Ectodermal cell (in vitro differentiated cells): Measurements from ENCODE around the gene TNN.

ENCODE experiments used
- H3K27ac ChIP-seq: 2 replicates; pipeline ENCODE4 v1.7.0; 2013; ENCODE audit warnings: mild to moderate bottlenecking, low read depth, low read length; ENCODE audit not compliant: insufficient read depth, poor library complexity, severe bottlenecking
- H3K27me3 ChIP-seq: 2 replicates; pipeline ENCODE4 v1.7.0; 2013; ENCODE audit warnings: mild to moderate bottlenecking, low read length; ENCODE audit not compliant: insufficient read depth, control insufficient read depth, poor library complexity, severe bottlenecking
- H3K36me3 ChIP-seq: one replicate; pipeline ENCODE4 v1.7.0; 2013; ENCODE audit warnings: low read length; ENCODE audit not compliant: control insufficient read depth, insufficient read depth
- H3K4me1 ChIP-seq: one replicate; pipeline ENCODE4 v1.7.0; 2013; ENCODE audit warnings: low read length; ENCODE audit not compliant: control insufficient read depth, insufficient read depth
- H3K4me3 ChIP-seq: 2 replicates; pipeline ENCODE4 v1.7.0; 2013; ENCODE audit warnings: low read depth, low read length, control low read depth; ENCODE audit not compliant: insufficient read depth
- H3K9me3 ChIP-seq: 2 replicates; pipeline ENCODE4 v1.7.0; 2013; ENCODE audit warnings: mild to moderate bottlenecking, low read length, moderate library complexity; ENCODE audit not compliant: control insufficient read depth
- WGBS, 2 experiments: methylation state at CpG; one replicate each; pipeline ENCODE4 v1.1.7; 2013; ENCODE audit warnings: missing lambda C conversion rate in 2 of 2; 5-methylcytosine and 5-hydroxymethylcytosine counted together

TNN gene

DNA sequence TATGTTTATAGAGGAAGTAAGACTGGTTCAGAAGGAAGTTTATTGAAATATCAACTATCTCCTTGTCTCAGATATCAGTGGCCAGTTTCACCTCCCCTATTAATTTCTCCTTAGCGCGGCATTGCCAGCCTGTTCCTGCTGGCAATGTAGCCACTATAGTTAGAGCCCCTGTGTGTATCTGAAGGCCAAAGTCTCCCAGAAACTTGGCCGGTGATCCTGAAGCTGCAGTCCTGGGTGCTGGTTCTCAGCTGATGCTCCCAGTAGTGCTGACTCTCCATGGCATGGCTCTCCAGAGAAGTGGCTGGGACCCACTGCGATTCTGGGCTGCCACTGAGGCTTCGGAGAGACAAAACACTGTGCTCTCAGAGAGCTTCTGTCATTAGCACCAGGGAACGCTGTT is 59.9 kb downstream of the TNN start:
- H3K27me3 ChIP-seq: no peaks in the 10 kb centered on the region
- H3K4me1 ChIP-seq: no peaks in the 10 kb centered on the region
- H3K4me3 ChIP-seq: no peak overlapping the region
- no peak overlapping the region for H3K27ac ChIP-seq
- no peaks in the 10 kb centered on the region for H3K9me3 ChIP-seq
- WGBS, 2 experiments: 86 to 90% methylated on average over 6 of the region's 6 CpGs
- no peaks in the 10 kb centered on the region for H3K36me3 ChIP-seq

DNA sequence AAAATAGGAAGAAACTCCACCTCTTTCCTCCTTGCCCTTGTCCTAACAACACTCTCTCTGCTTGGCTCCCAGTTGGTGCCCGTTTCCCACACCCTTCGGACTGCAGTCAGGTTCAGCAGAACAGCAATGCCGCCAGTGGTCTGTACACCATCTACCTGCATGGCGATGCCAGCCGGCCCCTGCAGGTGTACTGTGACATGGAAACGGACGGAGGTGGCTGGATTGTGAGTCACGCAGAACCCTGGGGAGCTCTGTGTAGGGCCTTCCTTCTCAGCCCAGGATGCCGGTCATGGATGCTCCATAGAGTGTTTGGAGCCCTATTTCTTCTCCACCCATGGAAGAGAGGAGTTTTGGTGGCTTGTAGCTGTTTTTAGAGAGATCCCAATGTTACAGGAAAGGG is 60.9 kb downstream of the TNN start:
- 89 to 93% methylated on average over 9 of the region's 9 CpGs for WGBS, 2 experiments
- Histone ChIP-seq H3K4me1 (no peaks in the 10 kb centered on the region), H3K4me3 (no peak overlapping the region), H3K27ac (no peak overlapping the region), H3K27me3 (no peaks in the 10 kb centered on the region), H3K36me3 (no peaks in the 10 kb centered on the region), H3K9me3 (no peaks in the 10 kb centered on the region)

DNA sequence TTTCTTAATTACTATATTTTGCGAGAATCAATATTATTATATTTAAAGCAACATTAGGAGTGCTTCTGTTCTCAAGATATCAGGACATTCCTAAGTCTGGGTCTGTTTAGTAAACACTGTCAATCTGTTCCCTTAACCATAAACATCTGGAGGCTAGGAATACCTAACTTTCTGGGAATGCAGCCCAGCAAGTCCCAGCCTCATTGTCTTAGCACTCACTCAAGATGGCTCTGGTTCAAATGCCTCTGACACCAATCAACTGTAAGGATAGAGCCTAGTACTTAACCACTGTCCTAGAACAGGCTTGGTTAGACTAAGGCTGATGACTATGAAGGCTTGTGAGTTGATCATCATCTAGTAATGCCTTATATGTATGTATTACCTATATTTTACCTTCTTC is 61.5 kb downstream of the TNN start:
- Histone ChIP-seq H3K9me3 (no peaks in the 10 kb centered on the region), H3K4me1 (no peaks in the 10 kb centered on the region), H3K27me3 (no peaks in the 10 kb centered on the region), H3K4me3 (no peak overlapping the region), H3K27ac (no peak overlapping the region), H3K36me3 (no peaks in the 10 kb centered on the region)
- no CpG with 5 or more reads among the region's 1 CpG for WGBS, 2 experiments

DNA sequence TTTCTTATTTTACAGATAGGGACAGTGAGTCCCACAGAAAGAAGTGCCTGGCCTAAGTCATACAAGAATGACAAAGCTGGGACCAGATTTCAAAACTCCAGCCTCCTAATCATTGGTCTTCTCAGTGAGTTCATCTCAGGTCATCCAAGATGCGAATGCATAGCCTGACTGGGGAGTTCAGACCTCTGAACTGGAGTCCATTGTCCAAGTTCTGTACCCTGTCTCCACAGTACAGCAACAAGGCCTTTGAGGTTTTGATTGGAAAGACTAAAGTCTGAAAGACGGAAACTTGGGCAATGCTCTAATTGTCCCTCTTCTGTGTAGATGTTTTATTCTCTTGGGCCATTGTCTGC is 62.0 kb downstream of the TNN start:
- Histone ChIP-seq H3K36me3 (no peaks in the 10 kb centered on the region), H3K27me3 (no peaks in the 10 kb centered on the region), H3K4me3 (no peak overlapping the region), H3K9me3 (no peaks in the 10 kb centered on the region), H3K27ac (no peak overlapping the region), H3K4me1 (no peaks in the 10 kb centered on the region)
- 68 to 71% methylated on average over 2 of the region's 2 CpGs for WGBS, 2 experiments

DNA sequence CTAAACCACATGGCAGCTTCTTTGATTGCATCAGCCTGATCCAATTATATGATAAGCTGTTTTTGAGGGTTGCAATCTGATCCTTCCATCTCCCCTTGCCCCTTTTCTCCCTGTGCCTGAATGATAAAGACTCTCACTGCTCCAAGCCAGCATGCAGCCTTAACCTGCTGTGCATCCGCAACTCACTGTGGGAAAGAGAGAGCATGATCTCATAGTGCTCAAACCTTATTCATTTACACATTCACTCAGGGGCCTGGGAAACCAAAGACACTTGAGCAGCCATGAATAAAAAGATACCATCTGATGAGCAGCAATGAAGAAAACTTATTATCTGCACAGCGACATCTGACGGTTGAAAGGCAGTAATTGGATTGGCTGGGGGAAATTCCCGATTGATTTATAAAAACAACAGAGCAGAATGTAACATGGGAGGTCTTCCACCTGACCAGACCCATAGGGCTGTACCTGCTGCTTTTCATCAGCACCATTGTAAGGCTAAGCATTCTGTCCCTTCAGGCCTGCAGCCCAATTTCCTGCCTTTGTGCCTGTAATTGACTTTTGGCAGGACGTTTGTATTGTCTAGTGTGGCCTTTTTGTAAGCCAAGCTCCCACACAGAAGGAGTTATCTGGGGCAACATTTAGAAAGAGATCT is 62.5 kb downstream of the TNN start:
- 16 to 23% methylated on average over 5 of the region's 5 CpGs for WGBS, 2 experiments
- H3K4me3 ChIP-seq: no peak overlapping the region
- H3K9me3 ChIP-seq: no peaks in the 10 kb centered on the region
- H3K27ac ChIP-seq: no peak overlapping the region
- H3K4me1 ChIP-seq: no peaks in the 10 kb centered on the region
- H3K36me3 ChIP-seq: no peaks in the 10 kb centered on the region
- no peaks in the 10 kb centered on the region for H3K27me3 ChIP-seq

DNA sequence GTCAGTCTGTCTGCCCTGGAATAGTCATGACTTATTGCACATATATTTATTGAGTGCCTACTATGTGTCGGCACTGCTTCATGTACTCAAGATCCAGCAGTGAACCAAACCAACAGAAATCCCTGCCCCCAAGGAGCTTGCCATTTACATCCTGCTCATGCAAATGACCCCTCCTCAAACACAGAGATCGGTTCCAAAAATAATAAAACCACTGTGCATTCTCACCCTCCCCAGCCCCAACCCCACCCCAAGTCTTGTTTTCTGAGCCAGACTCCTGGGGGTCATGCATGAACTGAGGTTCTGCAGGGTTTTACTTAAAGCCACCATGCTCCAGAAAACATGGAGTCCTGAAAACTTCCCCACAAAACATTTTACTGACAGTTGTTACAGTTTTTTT is 63.0 kb downstream of the TNN start:
- H3K27ac ChIP-seq: no peak overlapping the region
- no peaks in the 10 kb centered on the region for H3K9me3 ChIP-seq
- 67 to 71% methylated on average over 2 of the region's 2 CpGs for WGBS, 2 experiments
- H3K27me3 ChIP-seq: no peaks in the 10 kb centered on the region
- H3K36me3 ChIP-seq: no peaks in the 10 kb centered on the region
- H3K4me3 ChIP-seq: no peak overlapping the region
- no peaks in the 10 kb centered on the region for H3K4me1 ChIP-seq

DNA sequence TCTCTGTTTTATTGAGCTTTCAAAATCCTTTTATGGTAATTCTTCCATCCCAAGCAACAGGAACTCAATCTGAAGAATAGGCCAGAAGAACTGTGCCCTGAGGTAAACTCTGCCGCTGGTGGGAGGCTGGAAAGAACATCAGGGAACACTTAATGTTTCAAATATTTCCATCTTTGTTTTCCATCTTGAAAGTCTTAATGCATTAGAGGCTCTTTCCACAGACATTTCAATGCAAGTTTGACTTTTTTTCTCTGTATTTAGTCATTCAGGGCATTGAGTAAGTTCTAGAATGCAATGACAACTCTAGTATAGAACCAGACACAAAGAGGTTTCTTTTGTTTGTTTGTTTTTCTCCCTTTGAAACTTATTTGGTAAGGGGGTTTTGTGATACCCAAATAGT is 63.5 kb downstream of the TNN start:
- Histone ChIP-seq H3K9me3 (no peaks in the 10 kb centered on the region), H3K27ac (no peak overlapping the region), H3K4me3 (no peak overlapping the region), H3K27me3 (no peaks in the 10 kb centered on the region), H3K4me1 (no peaks in the 10 kb centered on the region), H3K36me3 (no peaks in the 10 kb centered on the region)
- 75 to 87% methylated on average over 1 of the region's 1 CpG for WGBS, 2 experiments

DNA sequence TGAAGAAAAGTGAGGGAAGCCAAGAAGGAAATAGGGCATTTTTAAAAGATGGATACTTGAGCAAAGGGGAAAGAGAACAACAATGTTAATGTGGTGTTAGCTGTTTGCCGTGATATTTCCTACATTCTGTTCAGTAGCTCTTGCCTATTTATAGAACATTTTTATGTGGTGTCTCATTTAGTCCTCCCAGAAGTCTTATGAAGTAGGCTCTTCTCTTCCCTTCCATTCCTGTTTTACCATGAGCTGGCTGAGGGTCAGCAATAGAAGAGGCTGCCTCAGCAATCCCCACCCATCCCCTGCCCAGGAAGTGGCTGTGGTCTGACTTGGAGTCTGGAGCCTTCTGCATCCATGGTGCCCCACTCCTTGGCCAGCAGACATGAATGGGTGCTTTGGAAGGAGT is 64.8 kb downstream of the TNN start:
- Histone ChIP-seq H3K4me1 (no peaks in the 10 kb centered on the region), H3K27ac (no peak overlapping the region), H3K4me3 (no peak overlapping the region), H3K27me3 (no peaks in the 10 kb centered on the region), H3K9me3 (no peaks in the 10 kb centered on the region), H3K36me3 (no peaks in the 10 kb centered on the region)
- WGBS, 2 experiments: 86 to 100% methylated on average over 1 of the region's 1 CpG

DNA sequence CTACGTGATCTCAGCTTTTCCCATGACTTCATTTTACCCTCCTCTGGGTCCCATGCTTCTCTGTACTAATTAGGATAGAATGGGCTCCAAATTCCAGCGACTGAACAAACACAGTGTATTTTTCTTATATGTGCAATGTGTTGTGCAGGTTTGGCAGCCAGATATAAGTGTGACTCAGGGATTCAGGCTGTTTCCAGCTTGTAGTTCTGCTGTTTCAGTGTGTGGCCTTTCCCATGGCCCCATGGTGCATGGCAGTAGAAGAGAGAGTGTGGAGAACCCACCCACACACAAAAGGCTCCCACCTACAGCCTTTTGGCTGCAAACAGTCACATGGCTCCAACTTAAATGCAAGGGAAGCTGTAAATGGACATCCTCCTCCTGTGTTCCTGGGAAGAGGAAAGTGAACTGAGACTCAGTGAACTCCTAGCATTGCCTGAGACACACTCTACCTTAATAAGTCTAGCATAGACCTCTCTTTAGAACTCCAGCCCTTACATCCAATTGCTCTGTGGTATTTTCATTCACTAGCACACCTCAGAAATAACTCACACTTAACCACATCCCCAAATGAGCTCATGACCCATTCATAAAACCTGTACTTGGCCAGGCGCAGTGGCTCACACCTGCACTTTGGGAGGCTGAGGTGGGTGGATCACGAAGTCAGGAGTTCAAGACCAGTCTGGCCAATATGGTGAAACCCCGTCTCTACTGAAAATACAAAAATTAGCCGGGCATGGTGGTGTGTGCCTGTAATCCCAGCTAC is 66.2 kb downstream of the TNN start:
- Histone ChIP-seq H3K27me3 (no peaks in the 10 kb centered on the region), H3K4me1 (no peaks in the 10 kb centered on the region), H3K36me3 (no peaks in the 10 kb centered on the region), H3K9me3 (no peaks in the 10 kb centered on the region), H3K4me3 (no peak overlapping the region), H3K27ac (no peak overlapping the region)
- 89 to 93% methylated on average over 6 of the region's 6 CpGs for WGBS, 2 experiments

DNA sequence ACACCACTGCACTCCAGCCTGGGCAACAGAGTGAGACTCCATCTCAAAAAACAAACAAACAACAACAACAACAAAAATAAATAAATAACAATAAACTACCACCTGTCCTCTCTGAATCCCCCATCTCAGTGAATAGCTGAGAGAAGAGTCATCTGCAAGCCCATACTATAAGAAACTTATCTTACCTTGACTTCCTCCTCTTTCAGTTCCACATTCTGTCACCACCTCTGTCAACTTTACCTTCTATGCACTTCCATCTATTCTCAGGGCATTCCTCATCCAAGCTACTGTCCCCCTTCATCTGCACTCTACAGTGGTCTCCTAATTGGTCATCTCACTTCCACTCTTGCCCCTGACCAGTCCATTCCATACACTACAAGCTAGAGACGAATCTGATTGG is 66.9 kb downstream of the TNN start:
- Histone ChIP-seq H3K27ac (no peak overlapping the region), H3K4me3 (no peak overlapping the region), H3K36me3 (no peaks in the 10 kb centered on the region), H3K4me1 (no peaks in the 10 kb centered on the region), H3K9me3 (no peaks in the 10 kb centered on the region), H3K27me3 (no peaks in the 10 kb centered on the region)
- 86% methylated on average over 1 of the region's 1 CpG for WGBS, 2 experiments
